HepG2 (cell line): ENCODE results near the gene PHKA2. TPM values are rescaled to one million over a fixed set of nuclear protein-coding genes. Genes with fewer than 3 reads are reported as not detected.

Experiments
- ATAC-seq: fragments of 200-7000 bp; cut with Tn5 transposase; 3 replicates; pipeline ENCODE4 v1.9.1; 2020; ENCODE audit warnings: mild to moderate bottlenecking, moderate library complexity
- BruUV-seq: library from RNA; stranded (reverse); fragments of 400-500 nt; replicated peaks from 2 replicates; lab custom pipeline; 2021; lab: Mats Ljungman, UMichigan
- CTCF ChIA-PET: fragments of 300-600 bp; formaldehyde crosslinking; extraction: SDS; loops from one replicate; lab custom pipeline; 2021; ENCODE audit warnings: low total read pairs, inconsistent platforms, low intra/inter-chr PET ratio; lab: Yijun Ruan, JAX
- POLR2A ChIA-PET: fragments of 350-600 bp; sonication (Branson Sonifier 250); formaldehyde crosslinking; loops from one replicate; lab custom pipeline; 2020; ENCODE audit warnings: antibody characterized with exemption, inconsistent platforms; lab: Yijun Ruan, JAX
- DNase-seq: peaks from one replicate; pipeline ENCODE4 v3.0.0-alpha.2; 2015; ENCODE audit warnings: low spot score
- FAIRE-seq: peaks from 3 replicates; lab custom pipeline; 2011; peaks lifted over from hg19 to GRCh38; lab: Jason Lieb, UNC
- H2AFZ ChIP-seq: one replicate; pipeline ENCODE4 v1.6.1; 2011; ENCODE audit warnings: low read length, inconsistent platforms
- H3K27ac ChIP-seq: fragments of 300-600 bp; 3 replicates; pipeline ENCODE4 v1.8.0; 2011; ENCODE audit warnings: mixed run types, mild to moderate bottlenecking, mixed read lengths, low read length, inconsistent platforms; ENCODE audit not compliant: insufficient read depth; ENCODE audit errors: extremely low read length
- H3K27me3 ChIP-seq, 2 experiments: fragments of 200-600 bp in 1 of 2; 2 replicates in 1 of 2; 3 replicates in 1 of 2; pipeline versions ENCODE4 v1.6.0 to v1.8.0; 2011; ENCODE audit warnings: low read length in 2 of 2, mild to moderate bottlenecking in 2 of 2, moderate library complexity in 2 of 2, inconsistent platforms in 1 of 2; ENCODE audit not compliant: insufficient read depth in 2 of 2, control insufficient read depth in 1 of 2
- H3K36me3 ChIP-seq, 2 experiments: fragments of 200-600 bp in 1 of 2; replicated peaks in 1 of 2; 2 replicates in 1 of 2; 3 replicates in 1 of 2; pipeline versions ENCODE4 v1.5.1 to v1.8.0; 2011; ENCODE audit warnings: low read length in 2 of 2, inconsistent platforms in 1 of 2; ENCODE audit not compliant: insufficient read depth in 2 of 2, control insufficient read depth in 1 of 2
- H3K4me1 ChIP-seq: 2 replicates; pipeline ENCODE4 v1.5.1; 2012; ENCODE audit warnings: low read length, inconsistent platforms; ENCODE audit not compliant: insufficient read depth
- H3K4me2 ChIP-seq: 2 replicates; pipeline ENCODE4 v1.6.0; 2011; ENCODE audit warnings: low read depth, low read length, inconsistent platforms
- H3K4me3 ChIP-seq, 3 experiments: fragments of 200-600 bp in 1 of 3; sonication (generic), shearing (Covaris generic) in 1 of 3; replicated peaks in 1 of 3; 2 replicates each; pipeline ENCODE4 v1.5.1; 2011 to 2016; ENCODE audit warnings: low read length in 3 of 3, inconsistent platforms in 2 of 3, low read depth in 2 of 3, mild to moderate bottlenecking in 2 of 3, control low read depth in 1 of 3, mixed read lengths in 1 of 3; ENCODE audit not compliant: insufficient read depth in 1 of 3
- H3K79me2 ChIP-seq: one replicate; pipeline ENCODE4 v1.6.1; 2011; ENCODE audit warnings: low read length, inconsistent platforms; ENCODE audit not compliant: insufficient read depth
- H3K9ac ChIP-seq: 2 replicates; pipeline ENCODE4 v1.6.0; 2011; ENCODE audit warnings: mild to moderate bottlenecking, low read depth, low read length, inconsistent platforms; ENCODE audit not compliant: insufficient read depth
- H3K9me3 ChIP-seq: 2 replicates; pipeline ENCODE4 v1.5.1; 2012; ENCODE audit warnings: mild to moderate bottlenecking, low read length
- H4K20me1 ChIP-seq: 2 replicates; pipeline ENCODE4 v1.6.0; 2011; ENCODE audit warnings: inconsistent platforms, mild to moderate bottlenecking, low read length, moderate library complexity; ENCODE audit not compliant: insufficient read depth
- ISL2 ChIP-seq: sonication (generic); formaldehyde crosslinking; IDR thresholded peaks from 2 replicates; pipeline ENCODE4 v1.5.0; 2020; ENCODE audit warnings: missing genetic modification reagents
- MAFF ChIP-seq: IDR thresholded peaks from 2 replicates; pipeline ENCODE4 v1.6.1; 2011; ENCODE audit warnings: low read depth, low read length, improper control_type of control experiment
- ONECUT2 ChIP-seq: sonication (generic); formaldehyde crosslinking; IDR thresholded peaks from 2 replicates; pipeline ENCODE4 v1.4.0; 2020; ENCODE audit warnings: missing genetic modification reagents
- RBFOX2 ChIP-seq: fragments of 200-400 bp; formaldehyde crosslinking; IDR thresholded peaks from 2 replicates; pipeline ENCODE4 v1.6.1; 2017; ENCODE audit warnings: low read depth, mild to moderate bottlenecking, low read length
- SAP130 ChIP-seq: IDR thresholded peaks from 2 replicates; pipeline ENCODE4 v1.6.1; 2016; ENCODE audit warnings: low read depth
- TEAD3 ChIP-seq: optimal IDR thresholded peaks from 2 replicates; pipeline ENCODE3; 2016; ENCODE audit warnings: borderline replicate concordance
- ZFP82 ChIP-seq: sonication (generic); formaldehyde crosslinking; IDR thresholded peaks from 2 replicates; pipeline ENCODE4 v1.5.1; 2020; ENCODE audit warnings: mild to moderate bottlenecking, missing genetic modification reagents, borderline replicate concordance
- ZNF207 ChIP-seq: fragments of 450-650 bp; IDR thresholded peaks from 2 replicates; pipeline ENCODE4 v1.6.1; 2016; ENCODE audit warnings: antibody characterized with exemption, borderline replicate concordance
- ZNF256 ChIP-seq: sonication (generic); formaldehyde crosslinking; conservative IDR thresholded peaks from 2 replicates; pipeline ENCODE4 v1.4.0; 2020; ENCODE audit warnings: missing genetic modification reagents
- ZNF383 ChIP-seq: sonication (generic); formaldehyde crosslinking; IDR thresholded peaks from 2 replicates; pipeline ENCODE4 v1.4.0; 2020; ENCODE audit warnings: missing genetic modification reagents, mild to moderate bottlenecking, borderline replicate concordance
- ZSCAN25 ChIP-seq: sonication (generic); formaldehyde crosslinking; IDR thresholded peaks from 2 replicates; pipeline ENCODE4 v1.8.0; 2022; ENCODE audit warnings: mild to moderate bottlenecking, missing genetic modification reagents
- WGBS: methylation state at CpG from one replicate; pipeline ENCODE4 v1.1.6; 2017; ENCODE audit warnings: low lambda C conversion rate; 5-methylcytosine and 5-hydroxymethylcytosine counted together
- in situ Hi-C: cut with HindIII; loops from 2 replicates; pipeline ENCODE4 v1.10.0; 2017; ENCODE audit warnings: low pct_unique_long_range_greater_than_20kb; ENCODE audit not compliant: extremely low pct_ligation_motif_present
- intact Hi-C: fragments of 100-400 bp; cut with micrococcal nuclease; formaldehyde crosslinking; loops from one replicate; pipeline ENCODE4 v1.10.0; 2022; ENCODE audit not compliant: unreplicated experiment
- polyA plus RNA-seq, 8 experiments: library from polyadenylated mRNA; depleted of rRNA in 3 of 8; stranded (reverse) in 7 of 8; unstranded in 1 of 8; fragments of >200 nt; fragmentation: Illumina TruSeq in 4 of 8; extraction: Trizol in 4 of 8; gene quantifications; 2 replicates each; pipeline versions ENCODE4 v1.2.1 to v1.2.3, GENCODE V29; 2011 to 2016; ENCODE audit warnings: low read depth in 4 of 8, missing spikeins in 1 of 8, mixed read lengths in 1 of 8; ENCODE audit not compliant: insufficient read depth in 1 of 8
- total RNA-seq, 5 experiments: library from RNA; depleted of rRNA; stranded (reverse); fragments of >200 nt; fragmentation: Illumina TruSeq; extraction: Trizol; gene quantifications; 2 replicates each; pipeline ENCODE4 v1.2.3, GENCODE V29; 2016; ENCODE audit warnings: low read depth in 1 of 5
- TF ChIP-seq, protein P1 (sequence below), 2 experiments: fragments of 450-650 bp in 1 of 2; sonication (generic) in 1 of 2; formaldehyde crosslinking; IDR thresholded peaks; 2 replicates each; pipeline versions ENCODE4 v1.5.0 to v1.8.0; 2020 to 2022; ENCODE audit warnings: mild to moderate bottlenecking in 1 of 2, missing genetic modification reagents in 1 of 2
- TF ChIP-seq, protein P2 (sequence below): sonication (generic); formaldehyde crosslinking; IDR thresholded peaks from 2 replicates; pipeline ENCODE4 v1.9.0; 2021; ENCODE audit warnings: missing genetic modification reagents, mild to moderate bottlenecking, borderline replicate concordance
- TF ChIP-seq, protein P3 (sequence below): sonication (generic); formaldehyde crosslinking; IDR thresholded peaks from 2 replicates; pipeline ENCODE4 v1.4.0; 2020; ENCODE audit warnings: mild to moderate bottlenecking, low read depth, missing genetic modification reagents
- TF ChIP-seq, protein P4 (sequence below): sonication (generic); formaldehyde crosslinking; IDR thresholded peaks from 2 replicates; pipeline ENCODE4 v1.8.0; 2022; ENCODE audit warnings: missing genetic modification reagents, mild to moderate bottlenecking, inconsistent platforms, borderline replicate concordance
- TF ChIP-seq, protein P5 (sequence below): sonication (generic); formaldehyde crosslinking; IDR thresholded peaks from 2 replicates; pipeline ENCODE4 v1.4.0; 2020; ENCODE audit warnings: missing genetic modification reagents

Gene PHKA2
- total and polyA plus RNA-seq, 2 of the 13 experiments (the other 11 are each of a cell fraction or from before 2014, with no cell fraction given), result 20.5 to 273 TPM

DNA sequence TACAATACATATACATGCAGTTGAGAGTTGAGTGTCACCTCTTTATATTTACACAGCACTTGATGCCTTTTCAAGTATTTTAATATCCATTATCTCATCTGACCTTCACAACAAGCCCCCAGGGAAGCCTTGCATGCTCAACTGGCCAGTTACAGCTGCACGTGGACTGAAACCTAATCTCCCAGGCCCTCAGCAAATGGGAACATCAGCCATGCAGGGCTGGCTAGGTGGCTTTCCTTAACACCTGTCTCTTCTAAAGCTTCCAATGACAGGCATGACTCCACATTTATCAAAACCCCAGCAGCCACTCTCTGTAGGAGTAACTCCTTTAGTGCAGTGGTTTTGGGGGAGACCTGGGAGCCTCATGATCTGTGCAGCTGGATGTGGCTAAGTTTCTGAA, 56.4 kb downstream of the PHKA2 start:
- ChIA-PET POLR2A (no interaction called here), CTCF (no interaction called here)
- Histone ChIP-seq H2AFZ (no peak overlapping the region), H3K27ac (no peak overlapping the region), H3K79me2 (no peaks in the 10 kb centered on the region), H3K27me3 (no peaks in the 10 kb centered on the region), H3K36me3 (peaks cover 8 to 49% of the 10 kb centered on the region in 2 experiments), H3K9ac (no peak overlapping the region), H3K4me3 (no peak overlapping the region), H3K4me1 (no peaks in the 10 kb centered on the region), H4K20me1 (no peaks in the 10 kb centered on the region), H3K9me3 (no peaks in the 10 kb centered on the region), H3K4me2 (no peak overlapping the region)
- no TSS peak for BruUV-seq
- ATAC-seq, result no peak
- intact Hi-C loops, result no loop called here
- in situ Hi-C loops, result loop anchor here (25.0 kb wide), 1 partner anchor 410 kb away; the partner anchor contains the start of gene PDHA1
- WGBS, result 100% methylated on average over 1 of the region's 1 CpG
- DNase-seq, result no peak
- no peak for FAIRE-seq
- TF ChIP-seq, protein P1, sequence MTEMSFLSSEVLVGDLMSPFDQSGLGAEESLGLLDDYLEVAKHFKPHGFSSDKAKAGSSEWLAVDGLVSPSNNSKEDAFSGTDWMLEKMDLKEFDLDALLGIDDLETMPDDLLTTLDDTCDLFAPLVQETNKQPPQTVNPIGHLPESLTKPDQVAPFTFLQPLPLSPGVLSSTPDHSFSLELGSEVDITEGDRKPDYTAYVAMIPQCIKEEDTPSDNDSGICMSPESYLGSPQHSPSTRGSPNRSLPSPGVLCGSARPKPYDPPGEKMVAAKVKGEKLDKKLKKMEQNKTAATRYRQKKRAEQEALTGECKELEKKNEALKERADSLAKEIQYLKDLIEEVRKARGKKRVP (CRISPR knock-in tag; IDR thresholded peaks at IDR 0.05), result no peak
- TF ChIP-seq SAP130, result no peak
- TF ChIP-seq, protein P2, sequence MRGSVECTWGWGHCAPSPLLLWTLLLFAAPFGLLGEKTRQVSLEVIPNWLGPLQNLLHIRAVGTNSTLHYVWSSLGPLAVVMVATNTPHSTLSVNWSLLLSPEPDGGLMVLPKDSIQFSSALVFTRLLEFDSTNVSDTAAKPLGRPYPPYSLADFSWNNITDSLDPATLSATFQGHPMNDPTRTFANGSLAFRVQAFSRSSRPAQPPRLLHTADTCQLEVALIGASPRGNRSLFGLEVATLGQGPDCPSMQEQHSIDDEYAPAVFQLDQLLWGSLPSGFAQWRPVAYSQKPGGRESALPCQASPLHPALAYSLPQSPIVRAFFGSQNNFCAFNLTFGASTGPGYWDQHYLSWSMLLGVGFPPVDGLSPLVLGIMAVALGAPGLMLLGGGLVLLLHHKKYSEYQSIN (CRISPR knock-in tag), result no peak
- TF ChIP-seq ONECUT2 (CRISPR knock-in tag), result no peak
- no peak for TF ChIP-seq ZNF383 (CRISPR knock-in tag)
- no peak for TF ChIP-seq ZSCAN25 (CRISPR knock-in tag)
- no peak for TF ChIP-seq ZNF207
- no peak for TF ChIP-seq ISL2
- no peak for TF ChIP-seq ZNF256 (CRISPR knock-in tag)
- TF ChIP-seq TEAD3 (CRISPR knock-in tag), result no peak
- no peak for TF ChIP-seq ZFP82 (CRISPR knock-in tag)
- TF ChIP-seq RBFOX2, result no peak
- TF ChIP-seq, protein P3, sequence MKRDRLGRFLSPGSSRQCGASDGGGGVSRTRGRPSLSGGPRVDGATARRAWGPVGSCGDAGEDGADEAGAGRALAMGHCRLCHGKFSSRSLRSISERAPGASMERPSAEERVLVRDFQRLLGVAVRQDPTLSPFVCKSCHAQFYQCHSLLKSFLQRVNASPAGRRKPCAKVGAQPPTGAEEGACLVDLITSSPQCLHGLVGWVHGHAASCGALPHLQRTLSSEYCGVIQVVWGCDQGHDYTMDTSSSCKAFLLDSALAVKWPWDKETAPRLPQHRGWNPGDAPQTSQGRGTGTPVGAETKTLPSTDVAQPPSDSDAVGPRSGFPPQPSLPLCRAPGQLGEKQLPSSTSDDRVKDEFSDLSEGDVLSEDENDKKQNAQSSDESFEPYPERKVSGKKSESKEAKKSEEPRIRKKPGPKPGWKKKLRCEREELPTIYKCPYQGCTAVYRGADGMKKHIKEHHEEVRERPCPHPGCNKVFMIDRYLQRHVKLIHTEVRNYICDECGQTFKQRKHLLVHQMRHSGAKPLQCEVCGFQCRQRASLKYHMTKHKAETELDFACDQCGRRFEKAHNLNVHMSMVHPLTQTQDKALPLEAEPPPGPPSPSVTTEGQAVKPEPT (CRISPR knock-in tag), result no peak
- TF ChIP-seq, protein P4, sequence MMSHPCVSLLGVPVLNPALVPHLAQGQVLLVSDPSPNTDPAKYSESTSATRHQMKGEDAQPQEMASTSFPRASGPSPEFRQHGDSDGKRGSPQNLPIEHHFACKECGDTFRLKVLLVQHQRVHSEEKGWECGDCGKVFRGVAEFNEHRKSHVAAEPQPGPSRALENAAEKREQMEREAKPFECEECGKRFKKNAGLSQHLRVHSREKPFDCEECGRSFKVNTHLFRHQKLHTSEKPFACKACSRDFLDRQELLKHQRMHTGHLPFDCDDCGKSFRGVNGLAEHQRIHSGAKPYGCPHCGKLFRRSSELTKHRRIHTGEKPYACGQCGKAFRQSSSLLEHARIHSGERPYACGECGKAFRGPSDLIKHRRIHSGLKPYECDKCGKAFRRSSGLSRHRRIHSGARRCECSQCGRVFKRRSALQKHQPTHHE, result no peak
- TF ChIP-seq, protein P5, sequence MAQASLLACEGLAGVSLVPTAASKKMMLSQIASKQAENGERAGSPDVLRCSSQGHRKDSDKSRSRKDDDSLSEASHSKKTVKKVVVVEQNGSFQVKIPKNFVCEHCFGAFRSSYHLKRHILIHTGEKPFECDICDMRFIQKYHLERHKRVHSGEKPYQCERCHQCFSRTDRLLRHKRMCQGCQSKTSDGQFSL (CRISPR knock-in tag), result no peak
- no peak for TF ChIP-seq MAFF
